NCI-H1694 (cell line): ENCODE data around the gene ACTR8.

Experiments used
- DNase-seq: peaks from one replicate; lab custom pipeline; 2025; lab: John Stamatoyannopoulos, UW

Gene ACTR8

DNA sequence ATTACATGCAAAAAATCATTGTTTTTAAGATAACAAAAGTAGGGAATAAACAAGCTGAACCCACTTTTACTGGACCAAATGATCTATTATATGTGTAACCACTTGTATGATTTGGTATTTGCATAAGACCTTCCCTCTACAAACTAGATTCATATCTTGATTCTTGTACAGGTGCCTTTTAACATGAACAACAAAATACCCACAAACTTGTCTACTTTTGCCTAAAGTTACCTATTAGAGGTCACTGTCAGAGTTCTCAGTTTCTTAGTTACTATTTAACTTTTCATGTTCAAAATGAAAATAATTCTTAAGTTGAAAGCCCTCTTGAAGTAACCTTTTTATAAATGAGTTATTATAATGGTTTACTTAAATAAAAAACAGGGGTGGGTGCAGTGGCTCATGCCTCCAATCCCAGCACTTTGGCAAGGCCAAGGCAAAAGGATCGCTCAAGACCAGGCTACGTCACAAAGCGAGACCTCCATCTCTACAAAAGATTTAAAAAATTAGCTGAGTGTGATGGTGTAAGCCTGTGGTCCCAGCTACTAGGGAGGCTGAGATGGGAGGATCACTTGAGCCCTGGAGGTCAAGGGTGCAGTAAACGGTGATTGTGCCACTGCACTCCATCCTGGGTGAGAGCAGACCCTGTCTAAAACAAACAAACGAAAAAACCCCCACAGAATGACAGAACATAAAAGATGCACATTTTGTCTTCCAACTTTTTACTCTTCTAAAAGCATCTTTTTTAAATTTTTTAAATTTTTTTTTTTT, 16.0 kb downstream of the ACTR8 start:
- no peak for DNase-seq

DNA sequence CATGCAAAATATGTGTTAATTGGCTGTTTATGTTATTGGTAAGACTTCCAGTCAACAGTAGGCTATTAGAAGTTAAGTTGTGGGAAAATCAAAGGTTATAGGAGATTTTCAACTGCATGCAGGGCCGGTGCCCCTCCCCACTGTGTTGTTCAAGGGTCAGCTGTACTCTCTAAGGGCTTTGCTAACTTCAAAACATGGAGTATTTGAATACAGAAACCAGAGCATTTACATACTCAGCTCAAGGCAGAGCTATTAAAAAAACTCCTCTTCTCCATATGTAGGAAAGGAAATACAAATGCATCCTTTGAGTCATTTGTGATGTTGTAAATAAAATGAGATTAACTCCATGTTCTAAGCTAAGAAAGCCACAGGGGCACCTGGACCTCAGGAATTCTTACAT, 18.8 kb downstream of the ACTR8 start:
- no peak for DNase-seq

DNA sequence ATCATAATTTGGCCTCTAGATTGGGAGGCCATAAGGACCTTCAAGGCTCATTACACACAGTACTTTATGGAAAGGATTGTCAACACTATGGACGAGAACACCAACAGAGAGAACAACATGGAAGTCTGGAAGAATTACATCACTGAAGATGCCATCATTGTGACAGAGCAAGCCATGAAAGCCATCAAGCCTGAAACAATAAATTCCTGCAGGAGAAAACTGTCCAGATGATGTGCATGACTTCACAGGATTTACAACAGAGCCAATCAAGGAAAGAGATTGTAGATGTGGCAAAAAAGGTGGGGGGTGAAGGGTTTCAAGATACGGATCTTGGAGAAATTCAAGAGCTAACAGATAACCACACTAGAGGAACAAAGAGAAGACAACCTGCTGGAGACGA, 19.7 kb downstream of the ACTR8 start:
- DNase-seq, result no peak

DNA sequence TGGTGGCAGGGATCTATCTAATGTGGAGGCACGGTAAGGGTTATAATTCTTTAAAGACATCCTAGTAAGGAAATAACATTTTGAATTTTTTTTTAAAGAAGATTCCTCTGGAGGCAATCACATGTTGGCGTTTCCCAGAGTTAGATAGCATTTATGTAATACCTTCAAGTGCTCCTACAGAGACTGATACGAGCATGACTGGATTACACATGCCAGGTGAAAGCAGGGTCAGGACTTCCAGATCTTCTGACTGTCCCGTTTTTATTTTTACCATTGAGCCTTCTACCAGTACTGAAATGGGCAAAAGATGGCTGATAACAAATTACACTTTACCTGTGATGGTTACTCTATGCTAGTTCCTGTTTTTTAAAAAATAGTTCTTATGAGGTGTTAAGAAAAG, 21.8 kb downstream of the ACTR8 start:
- no peak for DNase-seq

DNA sequence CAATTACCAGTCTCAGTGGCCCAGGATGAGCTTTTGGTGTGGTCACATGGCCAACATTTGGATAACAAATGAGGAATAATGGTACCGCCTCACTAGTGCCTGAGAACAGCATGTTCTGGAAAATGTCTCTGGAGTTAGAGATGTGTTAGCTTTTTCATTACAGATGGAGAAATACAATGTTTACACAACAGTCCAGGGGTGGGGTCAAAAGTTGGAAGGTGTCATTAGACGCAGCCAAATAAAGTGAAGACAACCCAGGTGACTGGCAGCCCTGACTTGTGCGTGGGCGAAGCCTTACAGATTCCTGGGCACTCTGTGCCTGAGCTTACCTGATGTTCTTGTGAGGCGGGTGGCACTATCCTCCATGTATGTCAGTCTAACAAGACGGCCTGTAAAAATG, 22.8 kb downstream of the ACTR8 start:
- no peak for DNase-seq

- DNase-seq, result no peak
These were observed 23.7 kb downstream of the ACTR8 start for GRCh38 chr3:53858096-53858741.

GRCh38 chr3:53856964-53857363, 25.0 kb downstream of the ACTR8 start:
- no peak for DNase-seq

- DNase-seq, result no peak
These were observed 31.1 kb downstream of the ACTR8 start for GRCh38 chr3:53850895-53851294.

DNA sequence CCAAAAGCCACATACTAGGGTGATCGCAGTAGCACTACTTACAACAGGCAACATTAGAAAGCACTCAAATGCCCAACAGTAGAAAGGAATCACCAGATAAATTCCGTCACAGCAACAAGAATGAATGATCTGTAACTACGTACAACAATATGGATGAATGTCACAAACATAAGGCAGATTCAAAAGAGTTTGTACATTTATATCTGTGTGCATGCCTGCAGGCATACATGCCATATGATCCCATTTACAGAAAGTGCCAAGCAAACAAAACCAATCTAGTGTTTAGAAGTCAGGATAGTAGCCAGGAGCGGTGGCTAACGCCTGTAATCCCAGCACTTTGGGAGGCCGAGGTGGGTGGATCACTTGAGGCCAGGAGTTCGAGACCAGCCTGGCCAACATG, 32.0 kb downstream of the ACTR8 start:
- no peak for DNase-seq

GRCh38 chr3:53846851-53847155, 35.1 kb downstream of the ACTR8 start:
- no peak for DNase-seq

DNA sequence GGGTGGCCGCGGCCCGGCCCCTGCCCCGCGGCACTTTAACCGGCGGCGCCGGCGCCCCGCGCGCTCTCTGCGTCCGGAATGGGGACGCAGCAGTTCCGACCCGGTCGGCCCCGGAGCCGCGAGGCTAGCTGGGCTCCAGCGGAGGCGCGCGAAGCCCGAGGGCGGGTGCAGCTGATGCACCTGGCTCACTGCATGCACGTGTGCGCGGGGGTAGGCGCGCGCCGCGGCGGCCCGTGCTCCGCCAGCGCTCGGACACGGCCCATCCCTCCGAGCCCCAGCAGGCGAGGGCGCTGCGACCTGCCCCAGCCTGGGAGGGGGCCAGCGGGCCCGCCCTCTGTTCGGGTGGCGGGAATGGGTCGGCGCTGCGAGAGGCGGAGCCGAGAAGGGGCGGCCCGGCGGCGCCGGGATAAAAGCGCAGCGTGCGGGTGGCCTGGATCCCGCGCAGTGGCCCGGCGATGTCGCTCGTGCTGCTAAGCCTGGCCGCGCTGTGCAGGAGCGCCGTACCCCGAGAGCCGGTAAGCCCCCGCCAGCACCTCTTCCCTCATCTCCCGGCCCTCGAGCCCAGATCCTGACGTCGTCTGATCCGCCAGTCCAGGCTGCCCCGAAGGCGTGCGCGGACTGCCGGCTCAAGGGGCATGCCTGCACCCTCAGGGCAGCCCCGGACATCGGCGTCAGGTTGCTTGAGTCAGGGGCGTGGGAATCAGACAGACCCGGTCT, 35.7 kb downstream of the ACTR8 start, which contains the start of the genes CHDH and IL17RB:
CHDH (minus strand) TSS at position 286 of the 717 bp plus-strand sequence. CDS start 22,411 bp downstream, outside the sequence.
IL17RB (plus strand) TSS at position 435 of the 717 bp plus-strand sequence; CDS start at position 456, 21 bp downstream.
- no peak for DNase-seq

- DNase-seq, result no peak
These were observed 36.1 kb downstream of the ACTR8 start for GRCh38 chr3:53845881-53846133.

GRCh38 chr3:53845103-53845880, 36.7 kb downstream of the ACTR8 start:
- no peak for DNase-seq

DNA sequence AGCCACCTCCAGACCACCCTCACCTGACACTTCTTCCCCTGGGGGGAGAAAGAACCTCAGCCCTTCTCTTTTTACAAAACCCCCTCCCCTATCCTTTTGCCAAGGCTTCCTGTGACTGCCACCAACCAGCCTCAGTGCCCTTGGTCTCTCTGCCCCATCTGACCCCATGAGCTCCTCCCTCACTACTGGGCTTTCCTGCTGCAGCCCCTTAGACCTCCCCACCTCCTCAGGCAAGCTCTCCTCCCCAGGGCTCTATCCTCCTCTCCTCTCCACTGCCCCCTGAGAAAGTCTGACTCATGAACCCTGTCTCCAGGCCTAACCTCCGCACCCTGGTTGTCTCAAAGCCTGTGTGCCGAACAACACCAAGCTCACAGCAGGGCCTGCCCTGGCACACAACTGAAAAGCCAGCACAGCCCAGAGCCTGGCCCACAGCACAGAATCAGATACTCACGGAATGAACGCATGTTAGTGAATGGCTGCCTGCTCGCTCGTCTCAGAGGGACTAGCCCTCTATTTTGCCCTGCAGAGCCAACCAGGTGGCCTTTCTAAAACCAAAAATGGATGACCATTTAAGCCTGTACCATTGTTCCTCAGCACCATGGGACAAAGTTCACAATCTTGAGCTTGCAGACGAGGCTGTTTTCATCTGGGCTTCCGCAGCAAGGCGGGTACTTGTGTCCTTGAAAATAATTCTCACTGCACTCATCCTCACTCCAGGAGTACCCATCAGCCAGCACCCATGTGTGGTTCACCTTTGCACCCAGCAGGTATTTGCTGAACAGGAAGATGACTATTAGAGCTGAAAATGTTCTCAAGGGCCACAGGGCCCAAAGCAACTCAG, 37.5 kb downstream of the ACTR8 start:
- no peak for DNase-seq

GRCh38 chr3:53843195-53844177, 38.5 kb downstream of the ACTR8 start:
- no peak for DNase-seq

DNA sequence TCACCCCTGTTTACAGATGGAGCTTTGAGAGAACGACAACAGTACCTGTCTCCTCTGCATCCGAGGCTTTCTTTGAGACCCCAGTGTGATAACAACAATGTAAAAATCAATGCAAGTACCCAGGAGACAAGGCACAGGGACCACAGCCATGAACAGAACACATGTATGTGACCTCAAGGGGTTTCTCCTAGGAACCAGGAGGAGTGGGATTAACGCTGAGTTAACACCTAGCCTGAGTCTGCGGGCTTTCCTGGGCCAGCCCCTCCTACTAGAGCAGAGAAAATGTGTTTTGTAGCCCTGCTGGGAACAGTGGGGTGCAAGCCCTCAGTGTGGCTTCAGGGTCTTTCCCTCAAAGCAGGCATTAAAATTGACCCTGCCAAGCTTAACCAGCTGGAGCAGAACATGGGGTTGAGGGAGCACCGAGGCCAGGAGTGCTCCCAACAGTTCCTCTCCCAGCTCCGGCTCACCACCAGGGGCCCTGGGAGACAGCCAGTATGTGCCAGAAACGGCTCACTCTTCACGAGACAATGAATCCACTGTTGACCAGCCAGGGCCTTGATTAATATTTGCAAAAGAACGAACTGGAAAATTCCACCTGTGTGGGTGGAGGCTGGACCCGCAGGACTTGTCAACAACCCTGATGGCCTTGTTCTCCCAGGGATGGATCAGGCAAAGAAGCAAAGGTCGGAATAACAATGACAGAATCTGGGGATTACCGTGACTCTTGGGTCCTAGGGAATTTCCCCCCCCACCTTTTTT, 39.3 kb downstream of the ACTR8 start:
- DNase-seq, result no peak

- DNase-seq, result no peak
These were observed 40.7 kb downstream of the ACTR8 start for GRCh38 chr3:53841296-53841695.

DNA sequence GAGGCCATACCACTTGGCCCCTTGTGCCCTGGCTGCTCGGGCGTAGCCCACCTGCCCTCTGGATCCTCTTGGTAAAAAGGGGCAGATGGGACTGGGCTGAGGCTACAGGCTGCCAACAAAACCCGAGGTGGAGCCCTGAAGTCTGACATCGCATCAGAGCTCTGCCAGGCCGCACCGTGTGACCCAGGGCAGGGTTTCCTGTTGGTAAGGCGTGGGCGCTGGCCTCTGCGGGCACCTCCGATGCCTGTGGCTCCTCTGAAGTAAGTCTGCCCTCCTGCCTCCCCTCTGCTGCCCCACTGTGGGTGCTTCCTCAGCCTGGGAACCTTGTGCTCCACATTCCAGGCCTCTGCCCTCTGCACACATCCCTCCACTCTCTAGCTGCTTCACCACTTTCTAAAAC, 44.6 kb downstream of the ACTR8 start:
- no peak for DNase-seq

DNA sequence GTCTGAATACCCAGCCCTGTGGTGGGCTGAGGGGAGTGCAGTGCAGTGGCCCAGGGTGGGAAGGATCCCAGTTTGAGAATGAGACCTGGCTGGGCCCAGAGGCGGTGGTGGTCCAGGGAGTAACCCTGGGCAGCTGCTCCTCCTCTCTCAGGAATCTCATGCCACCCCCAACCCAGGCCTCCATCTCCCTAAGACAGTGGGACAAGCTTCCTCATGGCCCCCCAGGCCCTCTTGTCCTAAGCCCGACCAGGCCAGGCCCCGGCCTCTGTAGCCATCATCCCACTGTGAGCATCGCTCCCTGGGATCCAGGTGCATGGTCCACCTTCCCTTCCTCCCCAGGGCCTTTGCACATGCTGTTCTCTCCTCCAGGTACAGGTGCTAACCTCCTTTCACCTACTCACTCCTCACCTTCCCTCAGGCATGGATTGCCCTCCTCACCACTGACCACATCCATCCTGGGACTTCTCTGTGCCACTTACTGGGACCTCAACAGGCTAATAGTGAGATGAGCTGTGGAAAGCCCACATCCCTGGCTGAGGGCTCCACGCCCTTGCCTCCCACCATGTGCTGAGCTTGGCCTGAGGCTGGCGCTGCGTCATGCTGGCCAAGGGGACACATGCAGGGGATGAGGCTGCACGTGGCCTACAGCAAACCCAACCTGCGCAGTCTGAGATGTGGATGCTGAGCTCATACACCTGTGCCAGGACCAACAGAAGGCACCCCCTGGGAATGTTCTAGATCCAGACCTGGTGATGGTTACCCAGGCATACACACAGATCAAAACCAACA, 45.7 kb downstream of the ACTR8 start:
- no peak for DNase-seq
